Activated T-helper 17 cell treated with anti-CD3 and anti-CD28 coated beads, Interleukin-2, amount 50 U/mL, for 72 hours (primary cell): ENCODE results near the gene TERF2IP. TPM values are rescaled to one million over a fixed set of nuclear protein-coding genes. Genes with fewer than 3 reads are reported as not detected.

Experiments used
- ATAC-seq: fragments of 150-1000 bp; cut with Tn5 transposase; replicated peaks from 2 replicates; pipeline ENCODE4 v1.10.0; 2021; ENCODE audit warnings: mild to moderate bottlenecking, moderate library complexity
- H3K27ac Mint-ChIP-seq: one replicate; pipeline ENCODE4 v1.8.0; 2022; ENCODE audit warnings: mixed read lengths
- H3K27me3 Mint-ChIP-seq: one replicate; pipeline ENCODE4 v1.8.0; 2022; ENCODE audit warnings: mixed read lengths
- H3K36me3 Mint-ChIP-seq: one replicate; pipeline ENCODE4 v1.8.0; 2022; ENCODE audit warnings: low read depth, mild to moderate bottlenecking, mixed read lengths
- H3K4me1 Mint-ChIP-seq: one replicate; pipeline ENCODE4 v1.8.0; 2022; ENCODE audit warnings: mixed read lengths
- H3K4me3 Mint-ChIP-seq: one replicate; pipeline ENCODE4 v1.8.0; 2022; ENCODE audit warnings: mild to moderate bottlenecking, mixed read lengths
- H3K9me3 Mint-ChIP-seq: one replicate; pipeline ENCODE4 v1.8.0; 2022; ENCODE audit warnings: mixed read lengths
- total RNA-seq, 2 donors: library from RNA; stranded (reverse); gene quantifications; one replicate each; pipeline ENCODE4 v1.2.3, GENCODE V29; 2022

Gene TERF2IP
- total RNA-seq, 2 donors from 2014 or later: 56.7 to 67.1 TPM

- Mint-ChIP-seq H3K27me3 (no peaks in the 10 kb centered on the region), H3K9me3 (no peaks in the 10 kb centered on the region), H3K4me1 (no peaks in the 10 kb centered on the region), H3K4me3 (no peak overlapping the region), H3K27ac (no peak overlapping the region), H3K36me3 (peaks cover 36% of the 10 kb centered on the region)
- ATAC-seq: no peak
These were observed 13.2 kb downstream of the TERF2IP start for GRCh38 chr16:75660726-75661302.

GRCh38 chr16:75667503-75667902, 19.9 kb downstream of the TERF2IP start:
- H3K4me3 Mint-ChIP-seq: no peak overlapping the region
- ATAC-seq: no peak

DNA sequence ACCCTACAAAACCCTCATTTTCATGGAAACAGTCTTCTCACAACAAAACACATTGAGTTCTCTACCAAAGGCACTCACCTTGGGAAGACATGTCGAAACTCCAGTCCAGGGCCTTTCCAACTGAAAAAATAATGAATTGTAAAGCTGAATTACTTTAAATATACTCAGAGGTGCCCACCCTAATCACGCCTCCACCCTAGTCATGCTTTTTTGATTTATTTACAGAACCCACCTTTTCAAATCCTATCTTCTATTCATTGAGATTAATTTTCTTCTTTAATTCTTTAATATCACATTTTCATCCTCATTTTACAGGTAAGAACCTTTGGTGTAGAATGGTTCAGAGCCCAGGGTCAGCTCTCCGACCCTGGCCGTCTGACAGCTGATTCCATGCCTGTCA, 29.3 kb downstream of the TERF2IP start, which contains the start of gene CPHXL2:
CPHXL2 (minus strand) TSS at position 101 of the 400 bp plus-strand sequence; CDS start at position 91, 10 bp downstream.
- Mint-ChIP-seq H3K9me3 (no peaks in the 10 kb centered on the region), H3K27ac (no peak within 1 kb of the TSS), H3K27me3 (no peaks in the 10 kb centered on the region), H3K4me1 (no peaks in the 10 kb centered on the region), H3K4me3 (no peak within 1 kb of the TSS), H3K36me3 (no peaks in the 10 kb centered on the region)
- no peak for ATAC-seq

More at GRCh38 chr16:75667503-75667902, 19.9 kb downstream of the TERF2IP start:
- Mint-ChIP-seq H3K9me3 (no peaks in the 10 kb centered on the region), H3K36me3 (no peaks in the 10 kb centered on the region), H3K27ac (no peak overlapping the region), H3K27me3 (no peaks in the 10 kb centered on the region), H3K4me1 (no peaks in the 10 kb centered on the region)

- no peaks in the 10 kb centered on the region for H3K36me3 Mint-ChIP-seq
These were observed 31.8 kb downstream of the TERF2IP start for GRCh38 chr16:75679366-75679765.

DNA sequence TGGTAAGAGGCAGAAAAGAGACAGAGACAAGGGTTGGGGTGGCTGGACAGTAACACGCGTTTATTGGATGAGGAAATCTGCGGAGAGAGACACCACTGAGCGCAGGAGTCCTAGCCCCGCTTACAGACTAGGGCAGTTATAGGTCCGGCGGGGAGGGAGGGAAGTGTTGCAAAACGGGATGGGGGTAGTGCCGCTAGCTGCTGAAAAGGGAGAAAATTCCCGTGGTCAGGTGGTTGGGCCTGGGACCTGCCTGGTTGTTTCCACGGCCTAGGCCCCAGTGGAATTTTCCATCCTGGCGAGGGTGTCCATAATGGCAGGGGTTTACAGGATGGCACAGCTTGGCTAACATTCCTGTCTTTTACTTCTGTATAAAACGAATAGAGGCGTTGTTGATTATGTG, 34.7 kb downstream of the TERF2IP start:
- Mint-ChIP-seq H3K9me3 (no peaks in the 10 kb centered on the region), H3K36me3 (no peaks in the 10 kb centered on the region), H3K4me3 (no peak overlapping the region), H3K27ac (peak overlapping the region; percentile 10), H3K27me3 (no peaks in the 10 kb centered on the region), H3K4me1 (no peaks in the 10 kb centered on the region)
- no peak for ATAC-seq

More at GRCh38 chr16:75679366-75679765, 31.8 kb downstream of the TERF2IP start:
- Mint-ChIP-seq H3K27me3 (no peaks in the 10 kb centered on the region), H3K9me3 (no peaks in the 10 kb centered on the region), H3K4me3 (no peak overlapping the region), H3K4me1 (no peaks in the 10 kb centered on the region), H3K27ac (no peak overlapping the region)
- no peak for ATAC-seq

DNA sequence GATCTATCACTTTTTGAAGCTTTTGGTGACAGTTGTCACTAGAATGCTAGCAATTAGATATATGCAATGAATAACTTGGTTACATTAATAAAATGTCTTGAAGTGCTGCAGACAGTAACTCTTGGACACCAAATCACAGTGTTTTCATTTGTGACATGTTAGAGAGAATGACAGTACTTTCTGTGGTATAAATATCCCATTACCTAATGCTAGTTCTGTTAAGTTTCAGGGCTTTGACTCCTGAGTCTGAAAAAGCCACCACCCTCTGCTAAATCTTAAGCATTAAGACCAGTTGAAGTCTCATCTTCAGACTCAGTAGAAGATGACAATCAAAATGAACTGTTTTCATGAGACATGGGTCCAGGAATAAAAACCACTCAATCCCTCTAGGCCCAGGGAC, 39.8 kb downstream of the TERF2IP start:
- H3K4me1 Mint-ChIP-seq: no peaks in the 10 kb centered on the region
- H3K4me3 Mint-ChIP-seq: no peak overlapping the region
- no peaks in the 10 kb centered on the region for H3K36me3 Mint-ChIP-seq
- H3K27me3 Mint-ChIP-seq: no peaks in the 10 kb centered on the region
- no peaks in the 10 kb centered on the region for H3K9me3 Mint-ChIP-seq
- no peak for ATAC-seq
- H3K27ac Mint-ChIP-seq: no peak overlapping the region

DNA sequence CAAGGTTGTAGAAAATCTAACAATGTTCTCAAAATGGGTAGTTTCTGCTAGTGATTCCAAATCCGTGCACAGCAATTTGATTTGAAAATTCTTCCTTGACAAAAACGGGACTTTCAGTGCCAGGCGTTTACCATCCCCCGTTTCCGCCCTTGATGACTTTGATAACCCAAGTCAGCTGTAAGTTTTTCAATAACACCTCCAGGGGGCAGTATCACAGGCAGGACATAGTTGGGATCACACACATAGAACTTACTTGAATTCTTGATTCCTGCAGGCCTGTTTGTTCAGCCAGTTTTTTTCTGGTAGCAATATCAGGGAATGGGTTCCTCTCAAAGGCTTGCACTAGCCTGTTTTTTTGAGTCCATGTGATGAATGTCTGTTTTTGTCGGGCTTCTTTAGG, 48.1 kb downstream of the TERF2IP start:
- ATAC-seq: no peak
- Mint-ChIP-seq H3K36me3 (no peaks in the 10 kb centered on the region), H3K9me3 (no peaks in the 10 kb centered on the region), H3K4me3 (no peak overlapping the region), H3K4me1 (no peaks in the 10 kb centered on the region), H3K27ac (no peak overlapping the region), H3K27me3 (no peaks in the 10 kb centered on the region)

- Mint-ChIP-seq H3K36me3 (no peaks in the 10 kb centered on the region), H3K4me1 (no peaks in the 10 kb centered on the region), H3K27me3 (no peaks in the 10 kb centered on the region), H3K4me3 (no peak overlapping the region), H3K27ac (no peak overlapping the region), H3K9me3 (no peaks in the 10 kb centered on the region)
- no peak for ATAC-seq
These were observed 50.0 kb downstream of the TERF2IP start for GRCh38 chr16:75697571-75697970.

- H3K4me1 Mint-ChIP-seq: no peaks in the 10 kb centered on the region
- no peaks in the 10 kb centered on the region for H3K36me3 Mint-ChIP-seq
- H3K27ac Mint-ChIP-seq: no peak within 1 kb of the TSS
- H3K27me3 Mint-ChIP-seq: no peaks in the 10 kb centered on the region
- no peak within 1 kb of the TSS for H3K4me3 Mint-ChIP-seq
- H3K9me3 Mint-ChIP-seq: no peaks in the 10 kb centered on the region
- no peak for ATAC-seq
These were observed 53.8 kb downstream of the TERF2IP start, which contains the start of gene DUXB for GRCh38 chr16:75701361-75701760. TSS of gene DUXB (minus strand) at chr16:75701461. CDS start at chr16:75701418, 43 bp downstream.

DNA sequence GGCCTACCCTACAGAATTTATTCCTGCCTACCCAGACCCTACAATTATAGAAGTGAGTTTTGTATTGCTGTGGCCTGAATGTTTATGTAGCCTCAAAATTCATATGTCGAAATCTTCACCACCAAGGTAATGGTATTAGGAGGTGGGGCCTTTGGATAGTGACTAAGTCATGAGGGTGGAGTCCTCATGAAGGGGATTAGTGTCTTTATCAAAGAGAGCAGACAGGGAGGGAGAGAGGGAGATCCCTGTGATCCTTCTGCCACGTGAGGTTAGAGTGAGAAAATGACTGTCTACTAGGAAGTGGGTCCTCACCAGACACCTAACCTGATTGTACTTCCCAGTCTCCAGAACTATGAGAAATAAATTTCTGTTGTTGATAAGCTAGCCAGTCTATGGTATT, 54.7 kb downstream of the TERF2IP start:
- peaks cover 2% of the 10 kb centered on the region for H3K27me3 Mint-ChIP-seq
- no peaks in the 10 kb centered on the region for H3K9me3 Mint-ChIP-seq
- no peaks in the 10 kb centered on the region for H3K36me3 Mint-ChIP-seq
- no peak overlapping the region for H3K27ac Mint-ChIP-seq
- H3K4me3 Mint-ChIP-seq: no peak overlapping the region
- no peaks in the 10 kb centered on the region for H3K4me1 Mint-ChIP-seq
- ATAC-seq: no peak

GRCh38 chr16:75703306-75703705, 55.7 kb downstream of the TERF2IP start:
- peaks cover 4% of the 10 kb centered on the region for H3K27me3 Mint-ChIP-seq
- no peaks in the 10 kb centered on the region for H3K4me1 Mint-ChIP-seq
- H3K4me3 Mint-ChIP-seq: no peak overlapping the region
- H3K27ac Mint-ChIP-seq: no peak overlapping the region
- no peaks in the 10 kb centered on the region for H3K9me3 Mint-ChIP-seq
- no peak for ATAC-seq
- H3K36me3 Mint-ChIP-seq: no peaks in the 10 kb centered on the region

Other genes with a start within 250 kb of the TERF2IP start
- gene CFDP1, start 214.3 kb upstream of the TERF2IP start, total RNA-seq: 10 to 100 TPM; 35.1 to 52.3 TPM
- 10 to 100 TPM; 22.6 to 30.8 TPM for gene TMEM170A, start 183.1 kb upstream of the TERF2IP start, total RNA-seq
- gene CHST6, start 152.3 kb upstream of the TERF2IP start, total RNA-seq: not detected
- not detected for gene CHST5, start 111.7 kb upstream of the TERF2IP start, total RNA-seq
- gene TMEM231, start 91.5 kb upstream of the TERF2IP start, total RNA-seq: 1 to 10 TPM; 2.1 to 3.2 TPM
- gene GABARAPL2, start 81.4 kb upstream of the TERF2IP start, total RNA-seq: 10 to 100 TPM; 67.3 to 69.4 TPM
- gene ADAT1, start 24.5 kb upstream of the TERF2IP start, total RNA-seq: 10 to 100 TPM; 25.6 to 48.9 TPM
- gene KARS1, start 108 bp upstream of the TERF2IP start, total RNA-seq: 100 to 1,000 TPM; 153 to 269 TPM
- not detected for gene CPHXL2, start 29.2 kb downstream of the TERF2IP start, total RNA-seq
- gene DUXB, start 53.7 kb downstream of the TERF2IP start, total RNA-seq: not detected
- gene CPHXL, start 78.7 kb downstream of the TERF2IP start, total RNA-seq: not detected